ENCODE data around the gene SLC16A12. TPM values are rescaled to one million over a fixed set of nuclear protein-coding genes. Genes with fewer than 3 reads are reported as not detected.

SLC16A12 gene
- total and polyA plus RNA-seq, 2 donors (not counting 3 experiments of a cell fraction or from before 2014, with no cell fraction given) = not detected

- intact Hi-C loops (cut with micrococcal nuclease) (no loop called here), dilution Hi-C loops (cut with MboI; ENCODE audit: extremely low pct_ligation_motif_present, low sequenced_read_pairs) (no loop called here)
- no peaks in the 10 kb centered on the region for H3K9me1 ChIP-seq (replicated peaks; ENCODE audit: control insufficient read depth, extremely low read depth, insufficient read depth, low read length)
- no peaks in the 10 kb centered on the region for H3K79me2 ChIP-seq (ENCODE audit: control insufficient read depth, insufficient read depth, low read length)
- H3K9ac ChIP-seq (replicated peaks; ENCODE audit: extremely low read depth, insufficient read depth, low read length) = no peak overlapping the region
- no peaks in the 10 kb centered on the region for H3K9me3 ChIP-seq (replicated peaks; ENCODE audit: control insufficient read depth, insufficient read depth, low read length)
- no peaks in the 10 kb centered on the region for H3K27me3 ChIP-seq (ENCODE audit: control insufficient read depth in 2 of 2, insufficient read depth in 2 of 2, low read length in 2 of 2)
- ChIA-PET POLR2A (no interaction called here), CTCF (interaction anchor here (0.7 to 2.1 kb wide), 14 partner anchors 9 to 101 kb away, joined by 3 to 11 read pairs (median 4); partner anchors contain the start of gene SLC16A12)
- FAIRE-seq (no peak), DNase-seq (ENCODE audit: low read depth, low spot score) (peak; percentile 31)
- no peak overlapping the region for H3K4me2 ChIP-seq (ENCODE audit: insufficient read depth, low read length)
- peaks cover 13% of the 10 kb centered on the region for H3K4me1 ChIP-seq (ENCODE audit: control insufficient read depth, extremely low read depth, insufficient read depth, low read length)
- no TSS peak for BruUV-seq (replicated peaks)
- TF ChIP-seq JUN (IDR thresholded peaks at IDR 0.05; ENCODE audit: borderline replicate concordance, insufficient read depth, insufficient read length, low read depth) = no peak
- no peak for TF ChIP-seq GATA2 (IDR thresholded peaks at IDR 0.05; ENCODE audit: insufficient read depth, insufficient read length, low read depth, low read length)
- peak; percentile 16 to 38 for TF ChIP-seq CTCF (IDR thresholded peaks at IDR 0.05; ENCODE audit: extremely low read depth in 1 of 2, insufficient read depth in 1 of 2, low read depth in 1 of 2, low read length in 2 of 2)
- TF ChIP-seq POLR2A (IDR thresholded peaks at IDR 0.05; ENCODE audit: low read depth, low read length) = no peak
- no peak for TF ChIP-seq MYC (IDR thresholded peaks at IDR 0.05; ENCODE audit: low read depth, low read length)
- TF ChIP-seq EZH2 (IDR thresholded peaks at IDR 0.05; ENCODE audit: borderline replicate concordance, low read depth, low read length, severe bottlenecking) = no peak
- H4K20me1 ChIP-seq (replicated peaks; ENCODE audit: control insufficient read depth, extremely low read depth, insufficient read depth, low read length) = no peaks in the 10 kb centered on the region
- H3K36me3 ChIP-seq (ENCODE audit: control insufficient read depth in 2 of 2, extremely low read depth in 1 of 2, insufficient read depth in 2 of 2, low read length in 2 of 2) = no peaks in the 10 kb centered on the region
- H3K27ac ChIP-seq (ENCODE audit: insufficient read depth, low read depth, low read length) = no peak overlapping the region
- no peak overlapping the region for H3K4me3 ChIP-seq (replicated peaks in 1 of 3; ENCODE audit: insufficient read depth in 1 of 3, low read depth in 1 of 3, low read length in 3 of 3)
- H2AFZ ChIP-seq (ENCODE audit: low read depth, low read length) = no peak overlapping the region
These were observed 68.8 kb downstream of the SLC16A12 start for GRCh38 chr10:89466599-89467035.

GRCh38 chr10:89465196-89465595 is 70.2 kb downstream of the SLC16A12 start:
- TF ChIP-seq POLR2A (IDR thresholded peaks at IDR 0.05; ENCODE audit: low read depth, low read length) (no peak), MAX (IDR thresholded peaks at IDR 0.05; ENCODE audit: insufficient read depth, insufficient read length) (no peak), EZH2 (IDR thresholded peaks at IDR 0.05; ENCODE audit: borderline replicate concordance, low read depth, low read length, severe bottlenecking) (no peak), JUN (IDR thresholded peaks at IDR 0.05; ENCODE audit: borderline replicate concordance, insufficient read depth, insufficient read length, low read depth) (no peak), MYC (IDR thresholded peaks at IDR 0.05; ENCODE audit: low read depth, low read length) (no peak), FOS (IDR thresholded peaks at IDR 0.05; ENCODE audit: borderline replicate concordance, insufficient read depth, low read length) (no peak), CTCF (IDR thresholded peaks at IDR 0.05; ENCODE audit: extremely low read depth in 1 of 2, insufficient read depth in 1 of 2, low read depth in 1 of 2, low read length in 2 of 2) (no peak), GATA2 (IDR thresholded peaks at IDR 0.05; ENCODE audit: insufficient read depth, insufficient read length, low read depth, low read length) (no peak), POLR2AphosphoS5 (IDR thresholded peaks at IDR 0.05; ENCODE audit: insufficient read depth, low read depth, low read length) (no peak)
- DNase-seq (ENCODE audit: low read depth, low spot score) (no peak), FAIRE-seq (no peak)
- Histone ChIP-seq H3K27ac (ENCODE audit: insufficient read depth, low read depth, low read length) (no peak overlapping the region), H3K27me3 (ENCODE audit: control insufficient read depth in 2 of 2, insufficient read depth in 2 of 2, low read length in 2 of 2) (no peaks in the 10 kb centered on the region), H3K4me3 (replicated peaks in 1 of 3; ENCODE audit: insufficient read depth in 1 of 3, low read depth in 1 of 3, low read length in 3 of 3) (no peak overlapping the region), H3K9ac (replicated peaks; ENCODE audit: extremely low read depth, insufficient read depth, low read length) (no peak overlapping the region), H3K4me1 (ENCODE audit: control insufficient read depth, extremely low read depth, insufficient read depth, low read length) (peaks cover 13% of the 10 kb centered on the region), H4K20me1 (replicated peaks; ENCODE audit: control insufficient read depth, extremely low read depth, insufficient read depth, low read length) (no peaks in the 10 kb centered on the region), H2AFZ (ENCODE audit: low read depth, low read length) (no peak overlapping the region), H3K9me1 (replicated peaks; ENCODE audit: control insufficient read depth, extremely low read depth, insufficient read depth, low read length) (no peaks in the 10 kb centered on the region), H3K9me3 (replicated peaks; ENCODE audit: control insufficient read depth, insufficient read depth, low read length) (no peaks in the 10 kb centered on the region), H3K4me2 (ENCODE audit: insufficient read depth, low read length) (no peak overlapping the region), H3K79me2 (ENCODE audit: control insufficient read depth, insufficient read depth, low read length) (no peaks in the 10 kb centered on the region), H3K36me3 (ENCODE audit: control insufficient read depth in 2 of 2, extremely low read depth in 1 of 2, insufficient read depth in 2 of 2, low read length in 2 of 2) (no peaks in the 10 kb centered on the region)
- dilution Hi-C loops (cut with MboI; ENCODE audit: extremely low pct_ligation_motif_present, low sequenced_read_pairs) (no loop called here), intact Hi-C loops (cut with micrococcal nuclease) (no loop called here)
- BruUV-seq (replicated peaks) = no TSS peak
- CTCF ChIA-PET = interaction anchor here (2.1 kb wide), 1 partner anchor 100 kb away, joined by 9 read pairs; no protein-coding TSS in a partner anchor
- POLR2A ChIA-PET = no interaction called here

Data from endothelial cell of umbilical vein (primary cell).